SK-MEL-5 (cell line): ENCODE measurements around the gene IWS1. TPM values are rescaled to one million over a fixed set of nuclear protein-coding genes. Genes with fewer than 3 reads are reported as not detected.

Source experiments
- DNase-seq: peaks from one replicate; pipeline ENCODE4 v3.0.0-alpha.2; 2016; ENCODE audit warnings: low read depth, low spot score
- in situ Hi-C: cut with HindIII; loops from 2 replicates; pipeline ENCODE4 v1.10.0; 2016; ENCODE audit warnings: low sequenced_read_pairs, high pct_unique_total_duplicates, low pct_unique_long_range_greater_than_20kb
- total RNA-seq: library from RNA; depleted of rRNA; stranded (reverse); fragments of >200 nt; shearing (Covaris generic); gene quantifications from 2 replicates; pipeline ENCODE4 v1.2.3, GENCODE V29; 2014

IWS1 gene
- total RNA-seq, 1 experiment from 2014 or later = 43.1 TPM

DNA sequence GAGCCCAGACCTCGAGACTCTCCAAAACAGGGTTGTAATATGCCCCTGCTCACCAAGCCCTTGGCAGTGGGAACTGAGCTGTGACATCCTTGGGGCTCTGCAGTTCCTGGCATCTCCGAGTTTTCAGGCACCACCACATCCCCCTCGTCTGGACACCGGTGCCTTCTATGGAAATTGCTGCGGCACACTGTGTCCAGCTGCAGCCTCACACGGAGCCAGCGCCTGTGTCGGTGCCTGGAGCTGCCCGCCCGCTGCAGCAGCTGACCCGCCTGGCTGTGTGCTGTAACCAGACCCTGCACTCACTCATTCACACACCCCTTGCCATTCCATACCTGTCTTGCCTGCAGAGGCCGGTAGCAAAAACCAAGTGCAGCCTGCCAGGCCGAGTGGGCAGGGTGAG lies 11.8 kb downstream of the IWS1 start:
- in situ Hi-C loops = no loop called here
- DNase-seq = no peak

DNA sequence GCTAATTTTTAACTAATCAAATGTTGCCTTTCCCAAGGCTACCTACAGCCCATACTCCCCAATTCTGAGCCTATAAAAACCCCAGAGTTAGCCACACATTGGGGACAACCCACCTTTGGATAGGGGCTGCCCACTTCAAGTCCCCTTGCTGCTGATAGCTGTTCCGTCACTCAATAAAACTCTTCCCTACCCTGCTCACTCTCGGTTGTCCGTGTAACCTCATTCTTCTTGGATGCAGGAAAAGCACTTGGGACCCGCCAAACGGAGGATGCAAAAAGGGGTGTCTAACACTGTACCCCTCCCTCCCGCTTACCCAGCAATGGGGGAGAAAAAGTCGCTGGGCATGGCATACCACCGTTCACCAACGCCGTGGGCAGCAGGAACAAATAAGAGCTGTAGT lies 12.2 kb downstream of the IWS1 start:
- no peak for DNase-seq
- in situ Hi-C loops = no loop called here

DNA sequence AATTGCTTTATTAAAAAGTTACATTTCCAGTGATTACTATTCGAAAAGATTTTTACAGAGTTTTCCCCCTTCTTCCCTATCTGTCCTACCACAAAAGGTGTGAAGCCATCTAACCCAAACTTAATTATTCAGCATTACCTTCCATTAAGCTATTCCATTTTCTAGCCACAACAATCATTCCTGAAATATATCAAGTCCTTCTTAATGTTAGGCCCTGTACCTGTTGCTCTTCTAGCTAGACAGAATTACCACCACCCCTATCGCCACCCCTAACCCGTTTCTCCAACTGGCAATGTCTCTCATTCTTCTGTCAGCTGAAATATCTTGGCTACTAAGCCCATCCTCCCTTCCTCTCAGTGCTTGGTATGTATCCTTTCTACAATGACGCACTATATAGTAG lies 13.9 kb downstream of the IWS1 start:
- DNase-seq = no peak
- in situ Hi-C loops = no loop called here

DNA sequence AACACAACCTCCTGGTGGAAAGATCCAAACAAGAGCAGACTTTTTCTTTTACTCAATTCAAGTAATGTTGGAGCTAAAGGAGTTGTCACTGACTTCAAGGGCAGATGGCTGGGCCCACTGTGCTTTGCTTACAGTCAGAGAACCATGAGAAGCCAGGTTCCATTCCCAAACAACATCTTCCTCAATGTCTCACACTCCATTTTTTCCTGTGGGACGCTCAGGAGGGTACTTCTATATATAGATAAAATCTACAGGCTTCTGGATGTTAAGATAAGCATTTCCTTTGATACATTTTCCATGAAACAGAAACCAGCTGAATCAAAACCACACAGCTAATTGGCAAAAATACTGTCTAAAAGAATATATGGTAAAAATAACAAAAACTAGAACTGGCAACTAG lies 14.4 kb downstream of the IWS1 start:
- in situ Hi-C loops = no loop called here

DNA sequence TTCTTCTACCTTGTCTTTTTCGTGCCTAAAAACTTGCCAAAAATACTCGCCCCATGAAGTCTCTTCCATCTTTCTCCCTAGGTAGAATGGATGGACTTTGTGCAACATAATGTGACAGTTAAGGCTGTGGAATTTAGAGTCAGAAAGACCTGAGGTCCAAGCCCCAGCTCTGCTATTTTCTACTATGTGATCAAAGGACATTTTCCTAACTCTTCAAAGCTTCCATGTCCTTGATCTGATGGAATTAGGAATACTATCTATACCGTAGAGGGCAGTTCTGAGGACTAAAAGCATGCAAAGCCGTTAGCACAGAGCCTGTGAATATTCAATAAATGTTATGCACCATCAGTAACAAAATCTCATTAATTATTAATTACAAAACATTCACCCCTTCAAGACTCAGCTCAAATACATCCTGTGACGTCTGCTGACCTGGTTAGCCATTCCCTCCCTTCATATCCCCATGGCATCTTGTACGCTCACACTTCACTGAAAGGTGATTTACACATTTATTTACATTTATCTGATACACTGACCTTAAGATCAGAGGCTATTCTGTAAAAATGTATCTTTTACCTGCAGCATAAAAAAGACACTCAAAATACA lies 15.1 kb downstream of the IWS1 start:
- DNase-seq = no peak
- in situ Hi-C loops = no loop called here

More for the DNA sequence above, 14.4 kb downstream of the IWS1 start:
- no peak for DNase-seq

DNA sequence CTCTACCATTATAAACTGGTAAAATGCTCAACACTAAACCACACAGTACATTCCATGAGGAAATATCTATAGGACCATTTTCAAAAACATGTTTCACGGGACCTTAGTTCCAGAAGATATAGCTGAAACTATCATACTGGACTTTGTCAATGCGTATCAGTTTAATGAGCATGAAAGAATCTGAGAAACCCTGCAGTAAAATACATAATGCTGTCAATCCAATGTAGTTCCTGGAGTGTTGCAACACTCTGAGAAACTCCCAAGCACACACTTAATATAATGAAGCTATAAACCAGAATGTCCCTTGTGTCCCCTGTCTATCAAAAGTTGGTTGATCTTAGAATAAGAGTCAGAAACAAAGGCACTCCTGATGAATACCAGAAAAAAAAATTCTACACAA lies 16.2 kb downstream of the IWS1 start:
- no peak for DNase-seq
- in situ Hi-C loops = no loop called here

DNA sequence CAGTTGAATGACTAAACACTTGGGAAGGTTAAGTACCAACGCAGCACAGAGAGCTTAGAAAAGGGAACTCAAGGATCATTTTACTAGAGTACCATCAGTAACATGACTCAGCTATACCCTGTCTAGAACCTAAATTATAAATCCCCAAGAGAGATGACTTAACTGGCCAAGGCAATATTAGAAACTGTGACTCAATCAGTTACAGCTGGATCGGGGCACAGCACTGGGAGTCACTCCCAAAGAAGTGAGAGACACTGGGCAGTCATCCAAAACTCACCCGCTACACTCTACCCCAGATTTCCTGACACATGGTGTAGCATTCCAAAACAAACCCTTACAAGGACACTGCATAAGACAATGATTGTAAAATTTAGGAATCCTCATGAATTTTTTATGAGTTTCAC lies 17.7 kb downstream of the IWS1 start:
- peak; percentile 60 for DNase-seq
- in situ Hi-C loops = no loop called here

DNA sequence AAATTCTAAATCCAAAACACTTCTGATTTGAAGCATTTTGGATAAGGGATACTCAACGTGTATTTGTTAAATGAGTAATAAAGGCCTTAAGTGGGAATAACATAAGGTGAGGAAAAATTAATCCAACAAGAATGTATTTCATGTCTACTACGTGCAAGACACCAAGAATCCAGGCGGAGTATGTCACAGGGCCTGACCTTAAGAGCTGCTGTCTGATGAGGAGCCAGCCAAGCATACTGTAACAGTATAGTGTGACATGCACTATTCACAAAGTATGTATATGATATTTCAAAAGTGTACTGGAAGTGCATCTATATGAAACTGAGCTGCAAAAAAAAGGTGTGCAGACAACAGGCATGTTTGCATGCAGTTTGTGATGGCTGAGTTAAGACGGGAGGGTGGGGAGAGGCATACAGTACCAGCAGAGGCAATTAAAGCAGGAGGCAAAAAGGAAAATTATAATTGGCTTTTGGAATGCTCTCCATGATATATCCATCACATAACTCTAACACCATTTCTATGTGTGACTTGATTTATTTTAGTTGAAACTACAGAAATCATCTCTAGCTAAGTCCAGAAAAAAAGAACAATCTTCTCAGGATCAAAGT lies 18.2 kb downstream of the IWS1 start:
- in situ Hi-C loops = no loop called here
- DNase-seq = no peak

DNA sequence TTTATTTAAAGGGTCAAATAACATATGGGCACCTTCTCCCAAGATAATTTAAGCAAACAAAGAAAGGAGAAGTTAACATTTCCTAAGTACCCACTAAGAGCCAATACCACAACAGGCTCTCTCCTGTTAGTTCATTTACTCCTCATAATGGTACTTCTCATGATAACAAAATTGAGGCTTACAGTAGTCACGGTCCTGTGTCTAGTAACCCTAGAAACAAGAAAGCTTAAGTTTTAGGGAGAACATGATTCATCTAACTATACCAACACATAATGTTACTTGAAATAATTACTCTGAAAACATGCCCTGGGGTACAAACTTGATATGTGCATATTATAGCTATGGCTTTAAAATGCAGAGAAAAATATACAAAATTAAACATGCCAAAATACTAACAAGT lies 19.8 kb downstream of the IWS1 start:
- DNase-seq = no peak
- in situ Hi-C loops = no loop called here

DNA sequence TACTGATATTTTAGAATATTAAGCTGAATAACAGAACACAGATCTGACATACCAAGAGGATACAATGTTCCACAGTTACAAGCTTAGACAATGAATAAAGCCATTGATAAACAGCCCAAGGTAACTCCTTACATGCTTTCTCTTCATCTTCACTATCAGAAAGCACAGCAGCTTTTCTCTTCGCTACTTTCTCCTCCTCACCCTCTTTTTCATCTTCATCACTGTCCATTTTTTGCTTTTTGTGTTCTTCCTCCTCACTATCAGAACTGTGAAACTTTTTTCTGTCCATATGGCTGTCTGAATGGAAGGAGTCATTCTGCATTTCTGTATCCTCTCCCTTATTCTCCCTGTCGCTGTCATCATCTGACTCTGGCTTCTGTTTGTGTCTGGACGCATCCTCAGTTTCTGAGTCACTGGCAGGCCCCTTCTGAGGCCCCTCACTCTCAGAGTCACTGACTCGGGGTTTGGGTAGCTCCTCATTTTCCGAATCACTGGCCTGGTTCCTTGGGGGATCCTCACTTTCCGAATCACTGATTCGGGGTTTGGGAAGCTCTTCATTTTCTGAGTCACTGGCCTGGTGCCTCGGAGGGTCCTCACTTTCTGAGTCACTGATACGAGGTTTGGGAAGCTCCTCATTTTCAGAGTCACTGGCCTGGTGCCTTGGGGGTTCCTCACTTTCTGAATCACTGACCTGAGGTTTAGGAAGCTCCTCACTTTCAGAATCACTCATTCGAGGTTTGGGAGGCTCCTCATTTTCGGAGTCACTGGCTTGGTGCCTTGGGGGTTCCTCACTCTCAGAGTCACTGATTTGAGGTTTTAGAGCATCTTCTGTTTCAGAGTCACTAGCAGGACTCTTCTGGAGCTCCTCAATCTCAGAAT lies 21.5 kb downstream of the IWS1 start:
- DNase-seq = no peak
- in situ Hi-C loops = no loop called here

DNA sequence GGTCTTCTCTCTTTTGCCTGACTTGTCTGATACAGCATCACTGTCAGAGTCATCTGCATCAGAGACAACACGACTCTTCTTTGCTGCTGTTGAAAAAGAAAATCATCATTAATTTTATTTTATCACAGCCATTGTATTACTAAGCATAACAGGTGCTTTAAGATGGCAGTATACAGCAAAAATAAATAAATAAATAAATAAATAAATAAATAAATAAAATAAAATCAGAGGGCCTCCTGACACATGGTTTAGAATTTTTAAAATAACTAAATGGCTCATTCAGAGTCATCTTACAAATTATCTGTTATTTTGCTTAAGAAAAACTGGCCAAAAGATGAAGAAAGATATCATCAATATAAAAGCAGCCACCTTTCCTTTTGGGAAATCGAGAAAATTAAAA lies 22.8 kb downstream of the IWS1 start:
- in situ Hi-C loops = no loop called here
- DNase-seq = no peak

DNA sequence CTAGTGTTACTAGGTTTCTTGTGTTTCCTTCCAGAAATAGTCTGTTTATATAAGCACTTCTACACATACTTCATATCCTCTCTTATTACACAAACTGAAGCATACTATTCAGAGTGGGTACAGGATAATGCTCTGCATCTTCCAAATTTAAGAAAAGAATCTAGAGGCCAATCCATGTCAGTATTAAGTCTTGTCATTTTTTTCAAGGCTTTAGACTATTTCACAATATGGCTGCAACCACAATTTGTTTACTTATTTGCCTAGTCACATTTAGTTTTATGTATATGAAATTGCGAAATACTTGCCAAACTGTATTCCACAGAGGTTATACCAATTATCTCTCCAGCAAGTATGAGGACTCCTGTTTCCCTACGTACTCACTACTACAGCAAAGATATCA lies 27.9 kb downstream of the IWS1 start:
- in situ Hi-C loops = no loop called here
- DNase-seq = no peak

DNA sequence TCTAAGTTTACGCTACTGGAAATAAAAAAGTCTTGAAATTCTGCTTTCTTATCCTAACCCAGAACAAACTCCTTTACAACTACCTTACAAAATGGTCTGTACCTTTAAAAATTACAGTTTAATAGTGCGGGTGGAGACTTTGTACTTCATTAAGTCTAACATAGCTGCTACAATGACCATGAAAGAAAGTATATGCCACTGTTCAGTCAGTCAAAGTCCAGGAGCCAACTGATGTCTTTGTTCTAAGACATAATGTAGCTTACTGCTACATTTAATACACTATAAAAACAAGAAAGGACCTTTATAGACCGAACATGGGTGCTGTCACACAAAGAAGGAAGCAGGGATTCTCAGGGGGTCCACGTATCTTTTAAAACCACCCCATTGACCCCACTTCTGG lies 36.0 kb downstream of the IWS1 start:
- no peak for DNase-seq
- in situ Hi-C loops = no loop called here

DNA sequence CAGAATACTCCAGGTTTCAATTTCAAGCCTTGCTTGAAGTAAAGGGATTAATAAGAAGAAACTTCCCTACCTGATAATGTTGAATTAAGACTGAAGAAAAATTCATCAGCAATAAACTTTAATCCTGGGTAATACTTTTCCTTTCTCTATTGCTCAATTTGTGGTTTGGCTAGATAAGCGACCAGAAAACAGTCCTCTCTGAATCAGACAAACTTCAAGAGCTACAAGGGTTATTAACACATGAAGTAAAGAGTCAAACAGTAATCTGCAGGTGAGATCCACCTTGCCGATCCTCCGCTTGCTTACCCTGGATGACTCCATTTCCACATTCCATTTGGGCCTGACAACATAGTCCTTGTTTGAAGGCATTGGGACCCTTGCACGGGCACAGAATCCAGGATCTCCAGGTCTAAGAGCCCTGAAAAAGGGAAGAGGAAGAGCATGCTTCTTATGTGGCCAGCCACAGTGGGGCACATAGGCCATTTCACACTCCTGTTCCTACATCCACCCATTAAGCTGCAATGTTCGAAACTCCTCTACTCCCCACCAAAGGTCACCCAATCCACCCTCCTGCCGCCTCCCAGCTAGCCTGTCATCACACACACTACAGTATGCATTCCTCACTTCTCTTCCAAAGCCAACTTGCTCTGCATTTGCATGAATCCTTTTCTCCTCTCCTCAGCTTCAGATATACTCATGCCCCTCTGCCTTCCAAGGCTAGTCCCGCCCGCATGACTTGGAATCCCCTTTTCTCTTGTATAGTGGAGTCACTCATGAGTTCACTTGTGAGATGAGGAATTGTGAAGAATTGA lies 39.8 kb downstream of the IWS1 start:
- in situ Hi-C loops = no loop called here
- DNase-seq = no peak

DNA sequence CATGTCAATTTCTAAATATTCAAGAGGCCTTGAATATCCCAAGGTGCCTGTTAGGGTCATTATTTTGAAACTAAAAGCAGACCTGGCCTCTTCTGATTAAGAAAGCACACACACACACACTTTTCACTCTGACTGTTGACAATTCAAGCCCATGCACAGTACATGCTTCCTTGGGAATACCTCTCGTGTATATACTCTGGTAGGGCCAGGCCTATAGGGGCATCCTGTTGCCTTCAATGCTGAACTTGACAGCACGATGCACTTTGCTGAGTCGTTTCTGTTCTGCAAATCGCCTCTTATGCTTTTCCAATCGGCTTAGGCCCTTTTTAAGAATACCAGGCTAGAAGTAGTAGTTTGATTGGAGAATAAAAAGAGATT lies 40.6 kb downstream of the IWS1 start:
- no peak for DNase-seq

DNA sequence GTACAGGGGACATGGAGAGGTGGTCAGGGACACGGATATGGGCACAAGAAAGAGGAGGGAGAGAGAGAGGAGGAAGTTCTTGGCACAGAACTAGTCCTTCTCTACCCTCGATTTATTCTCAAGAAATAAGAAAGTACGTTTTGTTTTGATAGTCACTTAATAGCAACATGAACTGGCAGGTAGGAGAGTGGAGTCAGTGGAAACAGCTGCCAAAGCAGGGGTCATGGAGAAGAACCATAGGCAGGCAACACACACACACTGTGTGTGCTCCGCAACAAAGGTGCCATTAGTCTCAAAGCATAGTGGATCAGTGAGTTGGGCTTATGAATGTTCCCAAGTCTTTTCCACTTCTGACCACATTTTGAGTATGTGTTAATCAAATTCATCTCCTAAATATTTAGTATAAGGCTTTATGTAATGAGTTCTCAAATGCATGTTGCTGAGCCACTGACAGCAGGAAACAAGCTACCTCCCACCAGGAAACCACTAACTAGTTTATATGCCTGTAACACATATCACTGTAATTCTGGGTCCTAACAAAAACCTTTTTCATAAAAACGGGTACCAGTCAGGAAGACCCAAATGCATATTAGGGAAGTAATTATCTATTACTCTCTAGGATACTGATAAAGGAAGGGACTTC lies 41.1 kb downstream of the IWS1 start:
- in situ Hi-C loops = no loop called here
- DNase-seq = no peak

More for the DNA sequence above, 40.6 kb downstream of the IWS1 start:
- in situ Hi-C loops = no loop called here

DNA sequence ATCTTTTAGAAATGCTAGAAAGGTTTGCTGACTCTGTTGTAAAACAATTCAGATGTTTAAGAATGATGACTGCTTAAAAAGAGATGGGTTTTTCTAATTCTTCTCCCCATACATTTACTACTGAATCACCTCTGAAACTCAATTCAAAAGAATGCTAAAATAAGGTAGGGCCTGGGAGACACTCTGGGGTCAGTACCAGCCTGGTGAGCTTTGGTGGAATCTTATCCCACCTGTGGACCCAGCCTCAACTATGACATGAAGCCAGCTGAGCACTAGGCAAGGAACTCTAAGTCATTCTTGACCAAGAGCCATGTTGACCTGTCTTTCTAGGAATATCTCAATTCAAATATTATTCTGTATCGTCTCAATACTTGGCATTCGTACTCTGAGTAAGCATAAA lies 44.3 kb downstream of the IWS1 start:
- in situ Hi-C loops = no loop called here

More for the DNA sequence above, 44.3 kb downstream of the IWS1 start:
- DNase-seq = no peak
